HG02943 (cell line): ENCODE measurements around the gene GFOD2.

Experiments used
- ATAC-seq: cut with Tn5 transposase; IDR thresholded peaks from one replicate; pipeline ENCODE4 v1.9.1; 2021; ENCODE audit warnings: mild to moderate bottlenecking, low read depth, moderate library complexity; ENCODE audit not compliant: unreplicated experiment

The GFOD2 gene

GRCh38 chr16:67660564-67661028, 58.5 kb downstream of the GFOD2 start, which contains the start of gene PARD6A:
PARD6A (plus strand) TSS chr16:67660960; CDS start chr16:67661039, 79 bp downstream.
- peak; percentile 75 for ATAC-seq

- peak; percentile 53 for ATAC-seq
Observed at GRCh38 chr16:67659675-67660563, 59.2 kb downstream of the GFOD2 start, which contains the start of gene ACD. ACD (minus strand) TSS chr16:67660260; CDS start chr16:67660220, 40 bp downstream.

GRCh38 chr16:67658849-67659674, 60.1 kb downstream of the GFOD2 start:
- no peak for ATAC-seq

GRCh38 chr16:67657751-67658518, 61.2 kb downstream of the GFOD2 start:
- ATAC-seq = no peak

GRCh38 chr16:67657017-67657608, 62.0 kb downstream of the GFOD2 start:
- no peak for ATAC-seq

- no peak for ATAC-seq
Observed at GRCh38 chr16:67656344-67657016, 62.6 kb downstream of the GFOD2 start.

GRCh38 chr16:67655363-67655762, 63.8 kb downstream of the GFOD2 start:
- ATAC-seq = no peak

GRCh38 chr16:67654403-67654911, 64.7 kb downstream of the GFOD2 start:
- ATAC-seq = no peak

- ATAC-seq = no peak
Observed at GRCh38 chr16:67653789-67654402, 65.2 kb downstream of the GFOD2 start.

GRCh38 chr16:67653128-67653788, 65.9 kb downstream of the GFOD2 start:
- no peak for ATAC-seq

- no peak for ATAC-seq
Observed at GRCh38 chr16:67652578-67653127, 66.5 kb downstream of the GFOD2 start.

GRCh38 chr16:67651847-67652246, 67.3 kb downstream of the GFOD2 start:
- no peak for ATAC-seq

- no peak for ATAC-seq
Observed at GRCh38 chr16:67651039-67651438, 68.1 kb downstream of the GFOD2 start.

GRCh38 chr16:67650023-67650422, 69.1 kb downstream of the GFOD2 start:
- ATAC-seq = no peak

GRCh38 chr16:67649494-67649931, 69.6 kb downstream of the GFOD2 start:
- ATAC-seq = no peak

GRCh38 chr16:67648764-67649407, 70.2 kb downstream of the GFOD2 start:
- no peak for ATAC-seq

GRCh38 chr16:67648088-67648763, 70.9 kb downstream of the GFOD2 start:
- ATAC-seq = no peak
